Measurements from ENCODE around the gene SCAMP4.

DNA sequence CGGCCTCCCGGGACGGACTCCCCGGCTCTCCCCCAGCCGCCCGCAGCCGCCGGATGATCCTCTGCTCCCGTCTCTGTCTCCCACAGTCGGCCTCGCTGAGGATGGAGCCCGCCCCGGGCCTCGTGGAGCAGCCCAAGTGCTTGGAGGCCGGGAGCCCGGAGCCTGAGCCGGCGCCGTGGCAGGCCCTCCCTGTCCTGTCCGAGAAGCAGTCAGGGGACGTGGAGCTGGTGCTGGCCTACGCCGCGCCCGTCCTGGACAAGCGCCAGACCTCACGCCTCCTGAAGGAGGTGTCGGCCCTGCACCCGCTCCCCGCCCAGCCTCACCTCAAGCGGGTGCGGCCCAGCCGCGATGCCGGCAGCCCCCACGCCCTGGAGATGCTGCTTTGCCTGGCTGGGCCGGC, 6.8 kb downstream of the SCAMP4 start:
- TF ChIP-seq TAF1 (IDR thresholded peaks at IDR 0.05; ENCODE audit: borderline replicate concordance, insufficient read depth, low read length) (no peak), POLR2AphosphoS5 (IDR thresholded peaks at IDR 0.05; ENCODE audit: low read depth, low read length) (no peak)
- TF ChIP-seq, protein P1, sequence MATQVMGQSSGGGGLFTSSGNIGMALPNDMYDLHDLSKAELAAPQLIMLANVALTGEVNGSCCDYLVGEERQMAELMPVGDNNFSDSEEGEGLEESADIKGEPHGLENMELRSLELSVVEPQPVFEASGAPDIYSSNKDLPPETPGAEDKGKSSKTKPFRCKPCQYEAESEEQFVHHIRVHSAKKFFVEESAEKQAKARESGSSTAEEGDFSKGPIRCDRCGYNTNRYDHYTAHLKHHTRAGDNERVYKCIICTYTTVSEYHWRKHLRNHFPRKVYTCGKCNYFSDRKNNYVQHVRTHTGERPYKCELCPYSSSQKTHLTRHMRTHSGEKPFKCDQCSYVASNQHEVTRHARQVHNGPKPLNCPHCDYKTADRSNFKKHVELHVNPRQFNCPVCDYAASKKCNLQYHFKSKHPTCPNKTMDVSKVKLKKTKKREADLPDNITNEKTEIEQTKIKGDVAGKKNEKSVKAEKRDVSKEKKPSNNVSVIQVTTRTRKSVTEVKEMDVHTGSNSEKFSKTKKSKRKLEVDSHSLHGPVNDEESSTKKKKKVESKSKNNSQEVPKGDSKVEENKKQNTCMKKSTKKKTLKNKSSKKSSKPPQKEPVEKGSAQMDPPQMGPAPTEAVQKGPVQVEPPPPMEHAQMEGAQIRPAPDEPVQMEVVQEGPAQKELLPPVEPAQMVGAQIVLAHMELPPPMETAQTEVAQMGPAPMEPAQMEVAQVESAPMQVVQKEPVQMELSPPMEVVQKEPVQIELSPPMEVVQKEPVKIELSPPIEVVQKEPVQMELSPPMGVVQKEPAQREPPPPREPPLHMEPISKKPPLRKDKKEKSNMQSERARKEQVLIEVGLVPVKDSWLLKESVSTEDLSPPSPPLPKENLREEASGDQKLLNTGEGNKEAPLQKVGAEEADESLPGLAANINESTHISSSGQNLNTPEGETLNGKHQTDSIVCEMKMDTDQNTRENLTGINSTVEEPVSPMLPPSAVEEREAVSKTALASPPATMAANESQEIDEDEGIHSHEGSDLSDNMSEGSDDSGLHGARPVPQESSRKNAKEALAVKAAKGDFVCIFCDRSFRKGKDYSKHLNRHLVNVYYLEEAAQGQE (IDR thresholded peaks at IDR 0.05; ENCODE audit: insufficient read depth in 1 of 2, low read depth in 2 of 2, low read length in 2 of 2): no peak
